ENCODE results near the gene SLC17A9. TPM values are rescaled to one million over a fixed set of nuclear protein-coding genes. Genes with fewer than 3 reads are reported as not detected.
A peak's percentile ranks its signal among the peaks of the same experiment; 100 is the strongest.

SLC17A9 gene
- total and polyA plus RNA-seq, 2 of the 8 experiments (the other 6 are each of a cell fraction or from before 2014, with no cell fraction given): 23.5 to 35.2 TPM

- Histone ChIP-seq H2BK15ac (ENCODE audit: low read length) (no peak overlapping the region; the same call in 1 of the 2 replicates), H2BK20ac (ENCODE audit: low read length) (no peak overlapping the region), H4K91ac (replicated peaks; ENCODE audit: insufficient read length, low read length) (no peak overlapping the region), H3K14ac (ENCODE audit: insufficient read length) (no peak overlapping the region), H2AFZ (ENCODE audit: low read length) (no peak overlapping the region), H3K9ac (replicated peaks in 1 of 4; ENCODE audit: extremely low read depth in 1 of 4, low read depth in 3 of 4, low read length in 3 of 4) (no peak overlapping the region), H2AK5ac (ENCODE audit: low read depth, low read length) (no peak overlapping the region), H3K36me3 (ENCODE audit: control insufficient read depth in 2 of 4, insufficient read depth in 4 of 4, low read length in 3 of 4) (no peaks in the 10 kb centered on the region), H3K4ac (replicated peaks; ENCODE audit: insufficient read length, low read depth, low read length) (no peak overlapping the region), H3K4me2 (ENCODE audit: insufficient read depth in 1 of 2, low read depth in 2 of 2, low read length in 2 of 2) (no peak overlapping the region), H4K20me1 (replicated peaks in 1 of 2; ENCODE audit: control insufficient read depth in 1 of 2, insufficient read depth in 2 of 2, low read length in 2 of 2) (peaks cover 0 to 2% of the 10 kb centered on the region in 2 experiments), H3K9me3 (ENCODE audit: insufficient read depth in 2 of 2, low read depth in 1 of 2, low read length in 1 of 2) (no peaks in the 10 kb centered on the region), H4K8ac (ENCODE audit: extremely low read depth, insufficient read depth, low read length) (no peak overlapping the region), H3K23me2 (ENCODE audit: low read depth, low read length) (peaks cover 3% of the 10 kb centered on the region; the same call in 1 of the 2 replicates), H2BK120ac (replicated peaks; ENCODE audit: low read depth, low read length) (no peak overlapping the region), H3K27me3 (replicated peaks in 1 of 4; ENCODE audit: control insufficient read depth in 3 of 4, extremely low read depth in 1 of 4, insufficient read depth in 3 of 4, low read length in 3 of 4) (peaks cover 5 to 28% (median 17%) of the 10 kb centered on the region in 4 experiments), H3K27ac (ENCODE audit: low read depth, low read length) (no peak overlapping the region), H3K79me1 (ENCODE audit: low read depth, low read length) (no peaks in the 10 kb centered on the region), H2BK12ac (ENCODE audit: low read depth, low read length) (peak overlapping the region; percentile 75; the same call in 1 of the 2 replicates), H3K23ac (ENCODE audit: insufficient read length) (no peak overlapping the region), H2BK5ac (ENCODE audit: low read depth, low read length) (peak overlapping the region; percentile 52; the same call in 1 of the 2 replicates), H3K4me1 (replicated peaks in 1 of 4; ENCODE audit: control insufficient read depth in 3 of 4, insufficient read depth in 4 of 4, low read length in 3 of 4) (peaks cover 2 to 36% (median 17%) of the 10 kb centered on the region in 4 experiments), H3K4me3 (ENCODE audit: extremely low read depth in 1 of 4, insufficient read depth in 2 of 4, low read depth in 3 of 4, low read length in 4 of 4) (no peak overlapping the region), H3K79me2 (ENCODE audit: control insufficient read depth in 1 of 2, insufficient read depth in 2 of 2, low read length in 2 of 2) (no peaks in the 10 kb centered on the region), H4K5ac (ENCODE audit: insufficient read length, low read depth, low read length) (no peak overlapping the region), H3K56ac (replicated peaks; ENCODE audit: insufficient read length, low read depth, low read length) (no peak overlapping the region), H3K18ac (ENCODE audit: extremely low read depth, low read length) (no peak overlapping the region)
- ChIA-PET POLR2A (ENCODE audit: partially characterized antibody) (interaction anchor here (0.6 to 2.4 kb wide), 6 partner anchors 12 to 1194 kb away, joined by 3 to 7 read pairs (median 3); partner anchors contain the start of genes DIDO1 and GID8), CTCF (ENCODE audit: partially characterized antibody) (interaction anchor here (0.6 to 2.1 kb wide), 3 partner anchors 25 to 199 kb away, joined by 3 to 5 read pairs (median 5); partner anchors contain the start of gene SLC17A9)
- FAIRE-seq (no peak), DNase-seq (ENCODE audit: low read depth in 1 of 2, low spot score in 2 of 2) (no peak)
- TF ChIP-seq ZNF274 (IDR thresholded peaks at IDR 0.05; ENCODE audit: borderline replicate concordance, extremely low read depth, low read length): no peak
- no peak for TF ChIP-seq POU5F1 (IDR thresholded peaks at IDR 0.05; ENCODE audit: low read depth, low read length)
- TF ChIP-seq SIN3A (conservative IDR thresholded peaks at IDR 0.05 in 1 of 2, IDR thresholded peaks at IDR 0.05 in 1 of 2; ENCODE audit: low read depth in 1 of 2, low read length in 2 of 2): no peak
- no peak for TF ChIP-seq GABPA (IDR thresholded peaks at IDR 0.05; ENCODE audit: borderline replicate concordance, insufficient read depth, low read length)
- TF ChIP-seq RXRA (IDR thresholded peaks at IDR 0.05; ENCODE audit: insufficient read depth, low read depth, low read length): no peak
- no peak for TF ChIP-seq NANOG (IDR thresholded peaks at IDR 0.05; ENCODE audit: insufficient read depth, low read depth, low read length, poor library complexity, severe bottlenecking)
- TF ChIP-seq RAD21 (IDR thresholded peaks at IDR 0.05 in 1 of 2, conservative IDR thresholded peaks at IDR 0.05 in 1 of 2; ENCODE audit: low read depth in 2 of 2, low read length in 2 of 2): no peak
- TF ChIP-seq SUZ12 (IDR thresholded peaks at IDR 0.05; ENCODE audit: low read length): no peak
- no peak for TF ChIP-seq SRF (IDR thresholded peaks at IDR 0.05; ENCODE audit: low read depth, low read length)
- 85% methylated on average over 30 of the region's 38 CpGs; no CpG with 5 or more reads in 1 of the 2 experiments for WGBS, 2 experiments (ENCODE audit: extremely low coverage in 1 of 2, insufficient coverage in 1 of 2, insufficient read length in 1 of 2, insufficient replicate concordance in 2 of 2, low coverage in 1 of 2, low lambda C conversion rate in 2 of 2, missing lambda C conversion rate in 1 of 2)
Observed at GRCh38 chr20:62977613-62978560, 25.4 kb downstream of the SLC17A9 start.

All from H1 (cell line).